HG03378 (cell line): ENCODE measurements around the gene PRKD1.
"Not testable (repeated sequence)": the region's sequence is repeated elsewhere in the genome, so short reads cannot be mapped to it uniquely, and the experiment has no call there.

ENCODE experiments used
- ATAC-seq: cut with Tn5 transposase; IDR thresholded peaks from one replicate; pipeline ENCODE4 v1.9.1; 2021; ENCODE audit warnings: mild to moderate bottlenecking, moderate library complexity; ENCODE audit not compliant: unreplicated experiment

The PRKD1 gene

GRCh38 chr14:29749327-29749726 lies 178.3 kb downstream of the PRKD1 start:
- ATAC-seq, result no peak

DNA sequence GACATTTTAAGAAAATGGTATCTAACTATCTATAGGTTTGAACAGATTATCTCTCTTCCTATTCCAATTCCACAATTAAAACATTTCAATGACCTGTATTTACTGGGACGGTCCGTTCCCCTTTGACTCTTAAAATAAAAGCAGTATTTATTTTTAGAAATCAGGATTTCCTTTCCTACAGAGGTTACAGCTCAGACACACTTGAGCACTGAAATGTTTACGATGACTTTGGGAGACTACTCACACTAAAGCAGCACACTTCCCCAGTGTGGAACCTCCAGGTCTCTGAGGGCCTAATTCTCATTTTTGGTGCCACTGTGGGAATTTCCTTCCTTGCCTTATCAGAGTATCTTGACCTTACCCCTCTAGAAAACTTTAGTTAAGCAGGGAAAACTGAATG lies 181.8 kb downstream of the PRKD1 start:
- no peak for ATAC-seq

DNA sequence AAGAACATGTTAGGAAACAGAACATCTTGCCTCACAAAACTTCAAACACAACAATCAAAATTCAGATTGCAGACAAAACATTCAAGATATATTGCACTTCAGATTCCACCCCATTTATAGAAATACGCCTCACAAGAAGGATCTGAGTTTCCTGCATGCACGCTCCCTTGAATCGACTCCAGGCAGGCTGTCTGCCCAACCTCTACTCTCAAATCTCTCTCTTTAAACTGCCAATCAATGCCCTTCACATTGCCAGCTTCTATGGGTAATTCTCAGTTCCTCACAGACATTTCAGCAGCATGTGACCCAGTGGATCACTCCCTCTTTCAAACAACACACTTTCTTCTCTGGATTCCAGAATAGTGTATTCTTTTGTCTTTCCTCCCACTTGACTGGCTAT lies 184.1 kb downstream of the PRKD1 start:
- ATAC-seq, result no peak

DNA sequence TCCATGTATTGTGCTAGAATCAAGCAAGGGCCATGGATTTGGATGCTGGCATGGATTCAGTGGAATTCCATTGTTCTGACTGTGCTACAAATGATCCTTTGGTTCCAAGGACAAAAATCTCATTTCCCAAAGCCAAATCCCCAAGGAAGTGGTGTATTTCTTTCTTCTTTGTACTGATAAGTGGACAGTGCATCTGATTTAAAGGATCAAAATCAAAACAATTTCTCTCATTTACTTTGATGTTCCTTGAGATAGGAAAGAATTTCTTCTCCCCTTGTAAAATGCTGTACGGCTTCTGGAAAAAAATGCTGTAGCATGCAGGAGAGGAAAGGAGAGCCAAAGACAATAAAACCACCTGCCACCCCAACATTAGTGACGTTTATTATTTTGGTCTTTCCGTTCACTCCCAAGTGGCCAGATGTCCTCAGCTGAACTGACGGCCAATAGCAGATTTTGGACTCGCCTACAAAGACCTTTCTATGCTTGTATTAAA lies 185.7 kb downstream of the PRKD1 start:
- no peak for ATAC-seq

DNA sequence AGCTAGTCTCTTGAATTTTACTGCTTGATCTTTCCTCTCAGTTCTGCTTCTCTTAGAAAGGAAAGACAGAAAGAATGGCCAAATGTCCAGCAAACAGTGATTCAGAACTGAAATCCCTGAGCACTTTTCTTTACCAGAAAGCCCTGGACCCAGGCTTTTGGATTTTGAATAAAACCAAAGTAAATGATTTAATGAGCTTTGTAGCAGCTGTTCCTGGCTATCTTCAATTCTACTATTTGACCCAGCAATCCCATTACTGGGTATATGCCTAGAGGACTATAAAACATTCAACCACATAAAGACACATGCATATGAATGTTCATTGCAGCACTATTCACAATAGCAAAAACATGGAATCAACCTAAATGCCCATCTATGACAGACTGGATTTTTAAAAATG lies 187.2 kb downstream of the PRKD1 start:
- no peak for ATAC-seq

GRCh38 chr14:29738950-29739349 lies 188.7 kb downstream of the PRKD1 start:
- ATAC-seq, result no peak

DNA sequence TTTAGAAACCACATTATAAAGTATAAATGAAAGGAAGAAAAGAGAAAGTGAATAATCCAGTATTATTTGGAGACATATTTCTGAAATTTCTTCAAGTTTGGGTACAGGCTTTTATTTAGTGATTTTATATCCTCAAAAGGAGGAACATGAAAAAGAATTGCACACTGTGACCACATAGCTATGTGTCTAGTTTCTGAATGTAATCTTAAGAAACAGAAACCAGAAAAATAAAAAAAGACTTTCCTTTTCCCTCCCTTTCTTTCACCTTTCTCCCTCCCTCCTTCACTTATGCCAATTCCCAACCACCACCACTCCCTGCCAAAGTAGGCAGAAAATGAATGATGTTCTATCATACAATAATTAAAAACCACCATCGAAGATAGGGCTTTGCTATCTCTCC lies 189.6 kb downstream of the PRKD1 start:
- no peak for ATAC-seq

GRCh38 chr14:29735459-29735858 lies 192.2 kb downstream of the PRKD1 start:
- ATAC-seq, result no peak

DNA sequence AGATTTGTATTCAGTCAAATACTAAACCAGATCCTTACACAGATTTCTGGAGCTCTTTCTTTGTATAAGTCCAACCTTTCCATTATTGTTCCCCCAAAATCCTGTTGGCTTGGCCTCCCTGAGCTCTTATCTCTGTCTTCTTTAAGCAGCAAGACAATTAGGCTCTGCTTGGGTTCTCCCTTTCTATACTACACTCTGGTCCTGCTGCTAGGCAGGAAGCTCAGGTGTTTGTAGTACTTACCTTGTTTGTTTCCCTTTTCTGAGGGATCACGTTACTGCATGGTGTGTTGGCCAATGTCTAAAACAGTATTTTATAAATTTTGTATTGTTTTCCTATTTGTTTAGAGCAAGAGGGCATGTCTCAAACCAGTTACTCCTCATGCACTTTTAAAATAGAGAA lies 192.9 kb downstream of the PRKD1 start:
- ATAC-seq, result no peak

GRCh38 chr14:29726560-29727331 lies 200.9 kb downstream of the PRKD1 start:
- ATAC-seq, result not testable (repeated sequence)

DNA sequence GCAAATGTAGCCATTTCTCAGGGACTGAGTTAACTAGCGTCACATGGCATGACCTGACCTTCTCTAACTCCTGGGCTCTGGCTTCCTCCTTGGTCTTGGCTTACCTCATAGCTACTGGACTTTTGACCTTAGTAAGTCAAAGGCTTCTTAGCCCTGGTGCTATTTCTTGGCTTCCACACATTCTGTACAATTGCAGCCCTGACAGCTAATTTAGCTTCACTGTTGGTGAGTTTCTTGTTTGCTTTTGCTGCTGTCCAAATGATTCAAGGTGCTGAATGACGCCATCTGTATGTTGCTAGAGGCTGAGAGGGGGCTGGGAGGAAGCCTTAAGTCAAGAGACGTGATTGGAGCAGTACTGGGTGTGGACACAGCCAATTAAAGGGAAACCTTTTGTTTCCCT lies 202.7 kb downstream of the PRKD1 start:
- no peak for ATAC-seq

DNA sequence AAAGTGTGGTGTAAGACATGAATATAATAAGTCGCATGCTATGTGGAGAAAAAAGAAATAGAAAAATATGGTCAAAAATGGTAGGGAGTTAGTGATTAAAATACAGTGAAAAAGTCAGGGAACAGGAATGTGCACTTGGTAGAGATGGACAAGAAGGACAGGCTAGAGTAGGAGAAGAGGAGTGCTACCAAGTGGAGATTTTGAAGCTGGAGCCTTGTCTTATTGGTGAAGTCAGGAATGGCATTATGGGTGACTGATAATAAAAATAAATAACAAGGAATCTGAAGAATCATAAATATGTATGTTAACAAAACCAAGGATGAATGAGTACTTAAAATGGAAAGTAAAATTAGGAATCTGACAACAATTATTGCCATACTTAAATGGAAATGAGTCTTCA lies 204.8 kb downstream of the PRKD1 start:
- ATAC-seq, result no peak

- no peak for ATAC-seq
These were observed 206.1 kb downstream of the PRKD1 start for GRCh38 chr14:29721586-29721985.

- ATAC-seq, result no peak
These were observed 209.7 kb downstream of the PRKD1 start for GRCh38 chr14:29717901-29718300.

DNA sequence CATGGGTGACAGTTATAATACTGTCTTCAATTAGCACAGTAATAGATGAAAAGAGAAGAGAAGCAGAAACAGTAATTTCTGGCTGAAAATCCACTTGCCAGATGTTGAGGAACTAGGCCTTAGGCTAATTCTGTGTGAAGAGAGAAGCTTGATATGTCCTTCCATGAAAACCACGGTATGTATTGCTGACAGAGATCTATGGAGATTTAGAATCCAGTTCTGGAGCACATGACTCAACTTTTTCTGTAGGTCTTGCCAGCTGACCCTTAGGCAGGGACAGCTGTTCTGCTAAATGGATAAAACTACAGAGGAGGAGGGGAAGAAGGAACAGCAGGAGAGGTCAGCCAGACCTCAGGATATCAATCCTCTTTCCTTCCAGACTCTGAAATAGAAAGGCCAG lies 211.5 kb downstream of the PRKD1 start:
- ATAC-seq, result no peak

DNA sequence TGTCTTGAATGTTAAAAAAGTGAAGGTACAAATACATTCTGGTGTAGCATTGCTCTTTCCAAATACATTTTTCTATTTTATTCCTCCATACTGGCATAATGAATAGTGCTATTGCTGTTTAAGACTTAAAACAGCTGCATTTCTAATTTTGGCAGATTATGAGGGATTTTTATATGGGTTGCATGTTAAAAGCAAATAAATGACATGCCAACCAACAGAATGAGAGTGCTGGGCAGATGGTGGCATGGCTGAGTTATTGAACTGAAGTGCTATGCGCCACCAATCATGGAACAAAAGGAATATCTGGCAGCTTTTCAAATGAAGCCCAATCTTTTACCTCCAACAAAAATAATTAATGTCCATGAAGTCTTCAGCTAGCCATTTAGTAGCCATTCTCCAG lies 215.0 kb downstream of the PRKD1 start:
- no peak for ATAC-seq

- no peak for ATAC-seq
These were observed 217.6 kb downstream of the PRKD1 start for GRCh38 chr14:29710015-29710414.

DNA sequence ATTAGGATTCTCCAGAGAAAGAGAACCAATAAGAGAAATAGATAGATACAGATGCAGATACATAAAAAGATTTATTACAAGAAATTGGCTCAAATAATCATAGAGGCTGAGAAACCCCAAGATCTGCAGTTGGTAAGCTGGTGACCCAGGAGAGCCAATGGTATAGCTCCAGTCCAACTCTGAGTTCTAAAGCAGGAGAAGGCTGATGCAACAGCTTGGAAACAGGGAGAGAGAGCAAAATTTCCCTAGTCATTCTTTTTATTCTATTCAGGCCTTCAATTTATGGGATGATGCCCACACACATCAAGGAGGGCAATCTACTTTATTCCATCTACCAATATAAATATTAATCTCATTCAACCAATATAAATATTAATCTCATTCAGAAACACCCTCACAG lies 218.2 kb downstream of the PRKD1 start:
- ATAC-seq, result no peak

GRCh38 chr14:29706700-29707099 lies 220.9 kb downstream of the PRKD1 start:
- ATAC-seq, result no peak

- ATAC-seq, result no peak
These were observed 221.8 kb downstream of the PRKD1 start for GRCh38 chr14:29705801-29706200.

- ATAC-seq, result not testable (repeated sequence)
These were observed 238.1 kb downstream of the PRKD1 start for GRCh38 chr14:29689597-29689996.

- ATAC-seq, result no peak
These were observed 239.8 kb downstream of the PRKD1 start for GRCh38 chr14:29687866-29688265.
